HG03558 (cell line): Measurements from ENCODE around the gene MYO1D.
"Not testable (repeated sequence)": the region's sequence is repeated elsewhere in the genome, so short reads cannot be mapped to it uniquely, and the experiment has no call there.

Source experiments
- ATAC-seq: cut with Tn5 transposase; IDR thresholded peaks from one replicate; pipeline ENCODE4 v1.9.1; 2021; ENCODE audit warnings: moderate number of reproducible peaks; ENCODE audit not compliant: unreplicated experiment; ENCODE audit errors: extremely low read depth

MYO1D gene

DNA sequence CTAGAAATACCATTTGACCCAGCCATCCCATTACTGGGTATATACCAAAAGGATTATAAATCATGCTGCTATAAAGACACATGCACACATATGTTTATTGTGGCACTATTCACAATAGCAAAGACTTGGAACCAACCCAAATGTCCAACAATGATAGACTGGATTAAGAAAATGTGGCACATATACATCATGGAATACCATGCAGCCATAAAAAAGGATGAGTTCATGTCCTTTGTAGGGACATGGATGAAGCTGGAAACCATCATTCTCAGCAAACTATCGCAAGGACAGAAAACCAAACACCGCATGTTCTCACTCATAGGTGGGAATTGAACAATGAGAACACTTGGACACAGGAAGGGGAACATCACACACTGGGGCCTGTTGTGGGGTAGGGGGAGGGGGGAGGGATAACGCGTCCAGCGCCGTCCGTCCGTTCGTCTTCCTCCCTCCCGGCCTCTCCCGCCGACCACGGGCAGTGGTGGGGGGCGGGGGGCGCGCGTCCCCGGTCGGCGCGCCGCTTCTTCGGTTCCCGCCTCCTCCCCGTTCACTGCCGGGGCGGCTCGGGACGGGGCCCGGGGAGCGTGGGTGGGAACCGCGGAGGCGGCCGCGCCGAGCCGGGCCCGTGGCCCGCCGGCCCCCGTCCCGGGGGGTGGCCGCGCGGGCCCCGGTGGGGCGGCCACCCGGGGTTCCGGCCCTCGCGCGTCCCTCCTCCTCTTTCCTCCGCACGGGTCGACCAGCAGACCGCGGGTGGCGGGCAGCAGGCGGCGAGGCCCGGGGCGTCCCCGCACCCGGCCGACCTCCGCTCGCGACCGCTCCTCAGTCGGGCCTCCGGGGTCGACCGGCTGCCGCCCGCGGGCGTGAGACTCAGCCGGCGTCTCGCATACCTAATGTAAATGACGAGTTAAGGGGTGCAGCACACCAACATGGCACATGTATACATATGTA, 54.7 kb downstream of the MYO1D start:
- ATAC-seq, result not testable (repeated sequence)

DNA sequence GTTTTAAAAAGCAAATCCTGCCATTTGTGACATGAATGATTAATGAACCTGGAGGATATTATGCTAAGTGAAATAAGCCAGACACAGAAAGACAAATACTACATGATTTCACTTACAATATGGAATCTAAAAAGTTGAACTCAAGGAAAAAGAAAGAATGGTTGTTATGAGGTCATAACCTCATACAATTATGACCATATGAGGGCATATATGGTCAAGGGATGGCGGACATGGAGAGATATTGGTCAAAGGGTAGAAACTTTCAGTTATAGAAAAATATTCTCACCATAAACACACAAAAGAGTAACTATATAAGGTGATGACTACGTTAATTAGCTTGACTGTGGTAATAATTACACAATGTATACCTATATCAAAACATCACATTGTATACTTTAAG, 56.5 kb downstream of the MYO1D start:
- ATAC-seq, result no peak

DNA sequence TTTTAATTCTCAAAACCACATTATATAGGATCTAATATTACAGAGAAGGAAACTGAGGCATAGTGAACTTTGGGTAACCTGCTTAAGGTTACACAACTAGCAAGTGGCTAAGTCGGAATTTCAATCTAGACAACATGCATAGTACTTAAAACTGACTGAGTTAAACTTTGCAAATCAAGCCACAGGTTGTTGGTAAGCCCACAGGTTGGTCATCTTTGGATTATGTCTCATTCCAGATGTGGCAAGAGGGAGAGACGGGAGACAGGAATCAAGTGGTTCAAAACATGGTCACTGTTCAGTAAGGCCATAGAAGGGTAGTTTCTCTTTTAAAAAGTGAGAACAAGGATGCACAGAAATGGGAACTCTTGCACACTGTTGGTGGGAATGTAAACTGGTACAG, 57.1 kb downstream of the MYO1D start:
- ATAC-seq, result no peak

DNA sequence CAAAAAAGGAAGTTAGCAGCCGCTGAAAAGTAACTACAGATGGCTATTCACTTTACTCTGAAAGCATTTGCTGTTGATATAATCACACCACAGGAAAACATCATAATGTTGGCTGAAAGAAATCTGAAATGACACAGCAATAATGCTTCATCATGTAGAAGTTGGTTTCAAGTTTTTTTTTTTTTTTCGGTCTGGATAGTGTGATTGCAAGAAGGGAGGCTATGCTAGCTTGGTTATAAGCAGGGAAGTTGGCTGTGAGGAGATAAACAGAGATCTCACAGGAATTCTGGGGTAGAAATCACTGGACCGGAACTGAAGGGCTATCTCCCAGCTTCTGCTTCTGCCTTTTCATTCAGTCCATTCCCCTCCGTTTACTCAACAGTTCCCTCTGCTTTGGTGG, 57.9 kb downstream of the MYO1D start:
- no peak for ATAC-seq

DNA sequence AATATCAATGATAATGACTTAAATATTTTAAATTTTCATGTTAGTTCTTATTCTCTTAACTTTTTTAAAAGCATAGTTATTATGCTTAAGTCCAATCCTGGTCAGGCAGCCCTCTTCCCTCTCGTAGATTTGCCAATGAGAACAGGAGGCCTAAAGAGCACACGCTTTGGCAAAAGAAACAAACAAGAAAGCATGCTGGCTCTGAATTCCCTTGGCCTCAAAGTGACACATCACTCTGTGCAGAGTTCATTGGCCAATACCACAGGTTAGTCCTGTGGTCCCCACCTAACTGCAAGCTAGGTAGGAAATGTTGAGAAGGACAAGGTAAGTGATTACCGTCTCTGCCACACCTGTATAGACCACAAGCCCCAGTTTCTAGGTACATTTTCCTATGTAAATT, 61.5 kb downstream of the MYO1D start:
- ATAC-seq, result no peak

DNA sequence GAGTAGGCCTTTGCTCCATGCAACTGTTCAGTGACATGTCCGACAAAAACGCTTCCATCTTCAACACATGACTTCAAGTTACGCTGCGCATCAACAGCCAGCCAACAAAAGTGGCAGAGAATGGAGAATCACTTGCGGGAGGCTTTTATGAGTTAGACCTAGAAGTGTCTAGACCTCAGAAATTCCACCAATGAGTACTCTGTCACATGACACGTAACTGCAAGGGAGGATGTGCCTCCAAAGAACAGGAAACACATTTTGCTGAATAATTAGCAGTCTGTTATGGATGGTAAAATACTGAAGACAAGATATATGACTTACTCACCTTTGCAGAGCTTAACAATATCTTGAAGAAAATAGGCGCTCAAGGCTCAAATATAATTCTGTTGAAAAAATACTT, 62.1 kb downstream of the MYO1D start:
- no peak for ATAC-seq

DNA sequence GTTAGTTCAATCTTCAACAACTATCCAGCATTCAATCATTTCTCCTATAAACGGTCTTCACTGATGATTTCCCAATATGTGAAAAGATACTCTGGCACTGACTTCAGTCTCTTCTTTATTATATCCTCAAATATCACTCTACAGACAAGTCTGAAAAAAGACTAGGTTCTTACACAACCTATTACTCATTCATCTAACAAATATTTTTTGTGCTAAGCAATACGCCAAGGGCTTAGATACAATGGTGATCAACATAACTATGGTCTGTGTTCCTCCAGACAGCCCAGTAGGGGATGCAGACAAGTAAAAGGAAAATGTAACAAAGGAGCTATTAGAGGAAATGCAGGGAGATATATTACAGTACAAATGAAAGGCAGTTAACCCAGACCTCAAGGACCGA, 63.9 kb downstream of the MYO1D start:
- no peak for ATAC-seq

DNA sequence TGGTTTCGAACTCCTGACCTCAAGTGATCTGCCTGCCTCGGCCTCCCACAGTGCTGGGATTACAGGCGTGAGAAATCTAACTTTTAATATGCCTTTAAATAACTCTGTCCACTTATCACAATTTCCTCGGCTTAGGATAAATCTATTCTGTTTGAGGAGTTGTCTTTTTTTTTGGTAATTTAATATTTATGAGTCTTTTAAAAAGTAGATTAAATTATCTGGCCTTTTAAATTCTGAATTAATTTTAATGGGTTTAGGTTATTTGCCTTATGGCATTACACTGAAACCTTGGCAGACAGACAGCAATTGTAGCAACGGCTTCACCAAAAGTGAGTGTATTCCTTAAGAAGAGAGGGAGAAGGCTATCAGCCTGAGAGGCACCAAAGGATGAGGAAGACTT, 66.2 kb downstream of the MYO1D start:
- no peak for ATAC-seq

DNA sequence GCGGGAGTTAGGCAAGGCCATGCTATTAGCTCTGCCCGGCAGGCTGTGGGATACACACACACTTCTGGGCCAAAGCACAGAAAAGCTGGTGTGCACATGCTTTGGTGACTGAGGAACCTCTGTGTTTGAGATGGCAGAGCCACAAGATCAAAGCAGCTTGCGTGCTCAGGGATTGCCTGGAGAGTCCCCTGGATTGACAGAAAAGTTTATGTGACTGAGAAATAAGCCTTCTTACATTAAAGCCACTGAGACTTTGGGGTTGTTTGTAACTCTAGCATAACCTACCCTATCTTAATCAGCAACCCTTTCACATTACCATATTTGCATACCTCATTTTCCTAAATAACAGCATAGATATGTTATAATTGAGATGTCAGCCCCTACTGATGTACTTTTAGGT, 69.3 kb downstream of the MYO1D start:
- ATAC-seq, result no peak

DNA sequence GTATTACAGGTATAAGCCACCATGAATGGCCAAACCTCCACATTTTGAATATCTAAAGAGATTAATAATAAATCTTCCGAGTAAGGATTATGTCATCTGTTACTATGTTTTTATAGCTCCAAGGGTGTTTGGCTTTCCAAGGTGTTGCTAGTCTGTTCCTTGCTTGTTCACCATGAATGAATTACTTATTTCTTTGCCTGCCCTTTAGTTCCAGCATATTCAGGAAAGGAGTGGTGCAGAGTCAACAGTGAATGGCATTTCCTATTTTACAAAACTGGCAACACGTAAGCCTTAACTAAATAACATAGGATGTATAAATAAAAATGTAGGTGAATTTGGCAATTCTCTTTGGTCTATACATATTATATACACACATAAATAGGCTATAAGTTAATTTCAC, 70.3 kb downstream of the MYO1D start:
- ATAC-seq, result no peak

DNA sequence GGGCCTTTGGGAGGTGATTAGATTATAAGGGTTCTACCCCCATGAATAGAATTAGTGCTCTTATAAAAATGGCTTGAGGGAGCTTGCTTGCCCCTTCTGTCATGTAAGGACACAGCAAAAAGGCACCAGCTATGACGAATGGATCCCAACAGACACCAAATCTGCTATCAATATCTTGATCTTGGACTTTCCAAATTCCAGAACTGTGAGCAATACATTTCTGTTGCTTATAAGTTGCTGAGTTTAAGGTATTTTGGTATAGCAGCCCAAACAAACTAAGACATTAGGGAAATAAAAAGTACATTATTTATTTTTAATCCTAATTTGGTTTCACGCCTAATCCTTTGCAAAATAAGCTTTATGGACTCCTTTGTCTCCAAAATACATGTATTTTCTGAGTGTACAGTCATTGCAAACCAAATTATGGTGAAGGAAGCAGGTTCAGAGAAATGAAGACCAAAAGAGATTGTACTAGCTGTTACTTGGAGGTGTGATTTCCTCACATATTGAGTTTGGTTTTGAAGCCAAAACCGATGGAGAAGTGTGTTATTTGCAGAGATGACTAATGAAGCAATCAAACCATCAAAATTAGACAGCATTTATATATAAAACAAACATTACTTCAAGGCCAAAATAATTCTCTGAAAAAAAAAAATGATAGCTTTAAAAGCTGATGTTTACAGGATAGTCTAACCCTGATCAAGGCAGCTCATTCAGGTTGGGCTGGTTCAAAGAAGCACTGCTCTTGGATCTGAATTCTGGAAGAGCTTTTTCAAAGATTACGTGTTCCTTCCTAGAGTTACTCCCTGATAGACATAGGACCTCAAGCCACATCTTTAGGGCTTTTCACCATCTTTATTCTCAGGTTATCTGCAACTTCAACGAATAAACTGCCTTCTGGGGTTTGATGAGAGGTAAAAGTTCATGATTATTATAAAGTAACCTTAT, 71.6 kb downstream of the MYO1D start:
- no peak for ATAC-seq

DNA sequence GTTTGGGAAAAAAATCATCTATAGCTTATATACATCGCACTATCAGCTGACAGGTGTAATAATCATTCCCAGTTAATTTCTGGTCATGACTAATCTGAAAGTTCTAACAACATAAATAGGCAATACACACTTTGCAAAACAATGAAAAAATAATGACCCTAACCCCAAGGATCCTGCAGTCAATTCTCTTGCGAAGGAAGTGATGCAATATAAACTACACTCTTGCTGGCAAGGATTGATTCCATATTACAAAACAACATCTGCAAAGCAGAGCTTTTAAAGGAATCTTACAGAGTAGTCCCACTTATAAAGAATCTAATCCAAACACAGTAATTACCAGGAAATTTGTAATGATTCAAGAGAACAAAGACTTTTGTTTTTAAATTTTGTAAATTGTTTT, 73.4 kb downstream of the MYO1D start:
- ATAC-seq, result no peak

DNA sequence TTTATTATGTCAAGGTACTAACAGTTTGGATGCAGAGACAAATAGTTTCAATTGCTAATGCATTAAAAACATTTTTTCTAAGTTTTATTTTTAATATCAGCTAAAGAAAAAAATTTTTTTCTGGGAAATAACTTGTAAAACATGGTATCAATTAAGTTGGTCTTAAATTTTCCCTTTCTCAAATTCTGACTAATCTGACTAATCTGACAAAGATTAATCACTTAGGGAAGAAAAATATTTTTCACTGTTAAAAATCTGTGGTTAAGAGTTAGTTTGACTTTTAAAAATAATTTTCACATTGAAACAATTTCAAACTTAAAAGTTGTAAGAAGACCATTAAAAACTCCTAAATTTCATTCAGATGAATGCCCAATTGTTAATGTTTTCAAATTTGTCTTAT, 74.6 kb downstream of the MYO1D start:
- ATAC-seq, result no peak

DNA sequence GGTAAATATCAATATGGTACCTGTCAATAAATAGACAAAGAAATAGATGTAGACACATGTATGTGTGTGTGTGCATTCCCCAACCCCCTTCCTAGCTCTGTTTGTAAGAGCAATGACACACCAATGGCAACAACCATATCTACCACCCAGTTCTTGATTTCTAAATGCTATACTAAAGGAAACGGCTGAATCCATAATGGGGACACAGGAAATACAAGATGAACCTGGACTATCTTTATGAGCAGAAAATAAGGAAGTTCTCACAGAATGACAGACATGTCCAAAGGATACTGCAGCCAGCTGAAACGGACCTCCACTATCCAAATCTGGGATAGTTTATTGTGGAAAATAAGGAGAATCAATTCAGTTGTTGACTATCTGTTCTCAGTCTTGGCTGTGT, 75.3 kb downstream of the MYO1D start:
- ATAC-seq, result no peak

DNA sequence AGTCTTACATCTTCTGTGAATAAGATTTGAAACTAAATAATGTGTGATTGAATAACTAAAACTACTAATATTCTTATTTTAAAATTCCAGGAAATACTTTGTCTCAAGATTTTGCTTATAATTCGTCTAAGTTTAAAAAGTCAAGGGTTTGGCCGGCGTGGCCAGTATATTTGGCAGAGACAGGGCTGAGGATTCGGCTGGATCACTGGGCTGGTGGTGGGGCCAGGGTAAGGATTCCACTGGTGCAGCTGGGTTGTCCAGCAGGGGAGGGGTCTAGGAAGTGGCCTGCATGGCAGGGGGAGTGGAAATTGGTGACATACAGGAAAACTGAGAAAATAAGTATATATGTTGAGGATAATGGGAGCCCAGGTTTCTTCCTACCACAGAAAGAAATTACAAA, 75.7 kb downstream of the MYO1D start:
- no peak for ATAC-seq

DNA sequence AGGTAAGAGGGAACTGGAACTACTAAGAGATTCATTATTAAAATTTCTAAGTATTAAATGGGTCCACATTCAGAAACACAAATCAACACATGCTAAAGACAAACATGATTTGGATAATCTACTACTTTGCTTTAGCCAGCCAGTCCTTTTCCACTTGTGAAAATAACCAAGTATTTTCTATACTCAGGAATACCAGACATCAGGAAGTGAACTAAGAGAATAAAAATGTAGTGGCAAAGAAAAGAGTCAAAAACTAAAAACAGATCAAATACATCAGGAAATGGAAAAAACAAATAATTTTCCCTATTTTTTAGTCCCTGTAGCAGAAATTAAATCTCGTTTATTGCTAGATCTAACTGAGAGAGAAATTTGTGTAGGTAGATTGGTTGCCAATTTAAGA, 78.0 kb downstream of the MYO1D start:
- no peak for ATAC-seq

DNA sequence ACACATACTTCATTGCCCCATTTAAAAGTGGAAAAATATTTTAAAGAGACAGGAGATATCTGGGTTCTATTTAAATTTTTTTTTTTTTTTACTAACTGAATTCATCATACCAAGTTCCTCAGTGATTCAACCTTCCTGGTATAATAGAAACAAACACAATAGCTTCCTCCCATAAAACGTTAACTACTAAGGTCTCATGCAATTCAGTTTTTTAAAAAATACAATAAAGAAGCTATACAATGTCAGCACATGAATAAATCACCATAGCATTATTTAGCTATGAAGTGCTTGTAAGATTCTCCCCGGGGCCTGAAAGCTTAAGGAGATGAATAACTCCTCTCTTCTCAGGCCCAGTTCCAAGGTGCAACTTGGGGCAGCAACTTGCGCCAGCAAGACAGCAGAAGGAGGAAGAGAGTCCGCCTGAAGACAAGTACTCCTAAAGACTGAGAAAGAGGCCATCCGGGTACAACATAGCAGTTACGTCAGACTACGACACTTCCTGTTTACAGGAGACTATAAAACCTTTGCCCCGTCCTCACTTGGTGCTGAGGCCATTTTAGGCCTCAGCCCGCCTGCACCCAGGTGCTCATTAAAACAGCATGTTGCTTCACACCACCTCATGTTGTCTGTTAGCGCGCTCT, 81.5 kb downstream of the MYO1D start:
- ATAC-seq, result no peak

DNA sequence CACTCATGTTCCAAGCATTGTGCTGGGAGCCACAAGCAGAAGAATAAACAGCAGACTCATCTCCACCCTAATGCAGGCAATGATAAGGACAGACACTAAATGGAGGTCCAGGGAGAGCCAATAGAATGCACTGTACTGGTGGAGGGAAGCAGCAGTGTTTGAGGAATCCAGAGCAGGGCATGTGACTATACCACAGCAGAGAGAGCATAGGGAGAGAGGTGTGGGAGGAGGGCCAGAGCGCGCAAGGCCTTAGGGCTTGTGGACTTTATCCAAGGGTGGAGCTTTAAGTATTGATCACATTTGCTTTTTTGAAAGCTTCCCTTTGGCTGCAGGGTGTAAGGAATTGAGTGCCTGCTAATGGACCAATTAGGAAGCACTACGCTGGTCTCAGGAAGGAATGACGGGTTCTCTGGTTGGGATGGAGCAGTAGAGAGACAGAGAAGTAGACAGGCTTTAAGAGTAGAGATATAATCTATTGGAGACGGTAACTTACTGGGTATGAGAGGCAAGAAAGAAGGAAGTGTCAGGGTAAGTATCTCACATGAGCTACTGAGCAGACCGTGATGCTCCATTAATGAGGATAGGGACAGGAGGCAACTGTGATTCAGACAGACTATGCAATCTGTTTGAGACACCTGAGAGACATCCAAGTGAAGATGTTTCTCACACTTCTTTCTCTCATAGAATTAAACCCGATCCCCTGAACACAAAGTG, 82.2 kb downstream of the MYO1D start:
- ATAC-seq, result no peak

DNA sequence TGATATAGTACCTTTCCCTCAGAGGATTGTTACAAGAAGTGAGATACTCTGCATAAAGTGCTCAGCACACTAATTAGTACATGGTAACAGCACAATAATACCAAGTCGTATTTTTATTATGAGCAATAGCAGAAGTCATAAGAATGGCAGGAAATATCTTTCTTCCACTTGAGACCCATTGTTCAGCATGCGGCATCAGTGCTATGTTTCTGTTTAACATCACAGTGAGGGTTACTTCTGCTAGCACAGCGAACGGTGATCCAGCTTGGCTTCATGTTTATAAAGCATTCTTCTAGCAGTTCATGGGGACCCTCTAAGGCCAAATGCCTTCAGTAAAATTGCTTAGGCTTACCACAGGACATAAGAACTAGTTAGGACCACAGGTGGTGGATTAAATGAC, 83.1 kb downstream of the MYO1D start:
- no peak for ATAC-seq

DNA sequence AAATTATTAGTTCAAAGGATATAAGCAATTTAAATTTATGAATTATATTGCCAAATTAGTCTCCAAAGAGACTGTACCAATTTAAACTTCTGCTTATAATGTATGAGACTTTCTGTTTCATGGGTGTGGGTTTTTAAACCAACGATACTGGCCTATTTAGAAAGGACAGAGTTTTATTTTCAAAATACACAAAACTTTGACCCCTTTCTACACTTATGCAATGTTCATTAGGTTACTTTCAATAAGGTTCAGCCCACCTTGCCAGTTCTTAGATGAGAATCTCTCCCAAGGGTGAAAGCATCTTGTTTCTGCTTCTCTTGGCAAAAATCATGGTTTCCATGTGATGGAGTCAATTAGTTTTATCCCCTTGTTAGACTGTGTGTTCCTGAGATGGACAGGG, 84.7 kb downstream of the MYO1D start:
- no peak for ATAC-seq
